Measurements from ENCODE around the gene YPEL5. TPM values are rescaled to one million over a fixed set of nuclear protein-coding genes. Genes with fewer than 3 reads are reported as not detected.

Gene YPEL5
- polyA plus RNA-seq, 1 donor (not counting 4 experiments of a cell fraction or from before 2014, with no cell fraction given) = 126 TPM

GRCh38 chr2:30177956-30178355 is 31.1 kb downstream of the YPEL5 start:
- Histone ChIP-seq H3K4me1 (ENCODE audit: control insufficient read depth, extremely low read depth, insufficient read depth, low read length) (peaks cover 6% of the 10 kb centered on the region), H3K36me3 (ENCODE audit: control insufficient read depth in 2 of 2, extremely low read depth in 1 of 2, insufficient read depth in 2 of 2, low read length in 2 of 2) (no peaks in the 10 kb centered on the region), H3K9me3 (ENCODE audit: control insufficient read depth, low read depth, low read length) (no peaks in the 10 kb centered on the region), H3K9me1 (ENCODE audit: control insufficient read depth, extremely low read depth, insufficient read depth, low read length) (no peaks in the 10 kb centered on the region), H3K4me2 (ENCODE audit: control insufficient read depth, extremely low read depth, insufficient read depth, low read depth, low read length) (no peak overlapping the region), H3K27ac (ENCODE audit: control insufficient read depth, insufficient read depth, low read length) (no peak overlapping the region), H3K79me2 (ENCODE audit: control insufficient read depth, insufficient read depth, low read length) (no peaks in the 10 kb centered on the region), H3K27me3 (ENCODE audit: control insufficient read depth, extremely low read depth, insufficient read depth, low read length) (peaks cover 7% of the 10 kb centered on the region), H2AFZ (ENCODE audit: control insufficient read depth, low read length) (no peak overlapping the region), H3K4me3 (ENCODE audit: control insufficient read depth in 2 of 3, extremely low read depth in 1 of 3, insufficient read depth in 2 of 3, low read depth in 1 of 3, low read length in 3 of 3) (no peak overlapping the region), H3K9ac (ENCODE audit: control insufficient read depth, extremely low read depth, insufficient read depth, low read length) (no peak overlapping the region), H4K20me1 (ENCODE audit: control insufficient read depth, extremely low read depth, insufficient read depth, low read length) (no peaks in the 10 kb centered on the region)
- dilution Hi-C loops (cut with MboI; ENCODE audit: extremely low pct_ligation_motif_present, low sequenced_read_pairs) = no loop called here
- TF ChIP-seq CTCF (optimal IDR thresholded peaks at IDR 0.05 in 1 of 3, IDR thresholded peaks at IDR 0.05 in 1 of 3, conservative IDR thresholded peaks at IDR 0.05 in 1 of 3; ENCODE audit: extremely low read depth in 1 of 3, insufficient read depth in 2 of 3, low read length in 3 of 3) = no peak
- FAIRE-seq (no peak), DNase-seq (ENCODE audit: low read depth, low spot score) (no peak)

GRCh38 chr2:30178618-30179434 is 32.0 kb downstream of the YPEL5 start:
- Histone ChIP-seq H3K79me2 (ENCODE audit: control insufficient read depth, insufficient read depth, low read length) (no peaks in the 10 kb centered on the region), H3K9ac (ENCODE audit: control insufficient read depth, extremely low read depth, insufficient read depth, low read length) (no peak overlapping the region), H3K4me2 (ENCODE audit: control insufficient read depth, extremely low read depth, insufficient read depth, low read depth, low read length) (peak overlapping the region; percentile 42), H3K4me3 (ENCODE audit: control insufficient read depth in 2 of 3, extremely low read depth in 1 of 3, insufficient read depth in 2 of 3, low read depth in 1 of 3, low read length in 3 of 3) (no peak overlapping the region), H3K9me3 (ENCODE audit: control insufficient read depth, low read depth, low read length) (no peaks in the 10 kb centered on the region), H2AFZ (ENCODE audit: control insufficient read depth, low read length) (no peak overlapping the region), H3K27ac (ENCODE audit: control insufficient read depth, insufficient read depth, low read length) (no peak overlapping the region), H4K20me1 (ENCODE audit: control insufficient read depth, extremely low read depth, insufficient read depth, low read length) (no peaks in the 10 kb centered on the region), H3K9me1 (ENCODE audit: control insufficient read depth, extremely low read depth, insufficient read depth, low read length) (no peaks in the 10 kb centered on the region), H3K4me1 (ENCODE audit: control insufficient read depth, extremely low read depth, insufficient read depth, low read length) (peaks cover 6% of the 10 kb centered on the region), H3K36me3 (ENCODE audit: control insufficient read depth in 2 of 2, extremely low read depth in 1 of 2, insufficient read depth in 2 of 2, low read length in 2 of 2) (no peaks in the 10 kb centered on the region), H3K27me3 (ENCODE audit: control insufficient read depth, extremely low read depth, insufficient read depth, low read length) (peaks cover 7% of the 10 kb centered on the region)
- DNase-seq (ENCODE audit: low read depth, low spot score) (no peak), FAIRE-seq (peak; percentile 63)
- dilution Hi-C loops (cut with MboI; ENCODE audit: extremely low pct_ligation_motif_present, low sequenced_read_pairs) = no loop called here
- TF ChIP-seq EZH2 (IDR thresholded peaks at IDR 0.05; ENCODE audit: low read length) (no peak), CTCF (optimal IDR thresholded peaks at IDR 0.05 in 1 of 3, IDR thresholded peaks at IDR 0.05 in 1 of 3, conservative IDR thresholded peaks at IDR 0.05 in 1 of 3; ENCODE audit: extremely low read depth in 1 of 3, insufficient read depth in 2 of 3, low read length in 3 of 3) (no peak)

Measured in keratinocyte (primary cell).